Stimulated activated CD4-positive, alpha-beta T cell treated with anti-CD3 and anti-CD28 coated beads, Interleukin-4, amount 100 ng/mL, for 24 hours (primary cell): Measurements from ENCODE around the gene PXK.

Source experiments
- DNase-seq: peaks from one replicate; pipeline ENCODE4 v3.0.0-alpha.2; 2020

Gene PXK

GRCh38 chr3:58471025-58471887 is 138.6 kb downstream of the PXK start:
- DNase-seq: peak; percentile 62

- DNase-seq: no peak
Measured at GRCh38 chr3:58473275-58473674, 140.6 kb downstream of the PXK start.

GRCh38 chr3:58474348-58474911 is 141.7 kb downstream of the PXK start:
- no peak for DNase-seq

- no peak for DNase-seq
Measured at GRCh38 chr3:58474967-58475578, 142.4 kb downstream of the PXK start.
